Activated CD8-positive, alpha-beta T cell treated with anti-CD3 and anti-CD28 coated beads for 36 hours (primary cell): ENCODE measurements around the gene SETD9. TPM values are rescaled to one million over a fixed set of nuclear protein-coding genes. Genes with fewer than 3 reads are reported as not detected.

ENCODE experiments used
- ATAC-seq: fragments of 200-7000 bp; cut with Tn5 transposase; one replicate; pipeline ENCODE4 v1.10.0; 2021; ENCODE audit warnings: mild to moderate bottlenecking, moderate library complexity
- CTCF ChIA-PET: fragments of 350-600 bp; sonication (Branson Sonifier 250); formaldehyde crosslinking; loops from one replicate; lab custom pipeline; 2021; ENCODE audit warnings: antibody characterized with exemption; lab: Charles Lee
- POLR2A ChIA-PET: fragments of 350-600 bp; sonication (Branson Sonifier 250); formaldehyde crosslinking; loops from one replicate; lab custom pipeline; 2021; ENCODE audit warnings: antibody characterized with exemption; lab: Charles Lee
- DNase-seq: peaks from one replicate; pipeline ENCODE4 v3.0.0-alpha.2; 2020
- H3K27ac Mint-ChIP-seq: one replicate; pipeline ENCODE4 v1.8.0; 2021; ENCODE audit warnings: mild to moderate bottlenecking, mixed read lengths
- H3K27me3 Mint-ChIP-seq: one replicate; pipeline ENCODE4 v1.8.0; 2021; ENCODE audit warnings: mixed read lengths
- H3K36me3 Mint-ChIP-seq: one replicate; pipeline ENCODE4 v1.8.0; 2021; ENCODE audit warnings: low read depth, mixed read lengths
- H3K4me1 Mint-ChIP-seq: one replicate; pipeline ENCODE4 v1.8.0; 2021; ENCODE audit warnings: low read depth, mixed read lengths
- H3K4me3 Mint-ChIP-seq: one replicate; pipeline ENCODE4 v1.8.0; 2021; ENCODE audit warnings: mild to moderate bottlenecking, moderate library complexity, mixed read lengths
- H3K9me3 Mint-ChIP-seq: one replicate; pipeline ENCODE4 v1.8.0; 2021; ENCODE audit warnings: mixed read lengths
- intact Hi-C: fragments of 100-400 bp; cut with micrococcal nuclease; formaldehyde crosslinking; loops from one replicate; pipeline ENCODE4 v1.10.0; 2022
- total RNA-seq, 2 experiments: library from RNA; stranded (reverse); gene quantifications; one replicate each; pipeline ENCODE4 v1.2.3, GENCODE V29; 2021
- TF ChIP-seq, protein P1 (sequence below): fragments of 200-600 bp; IDR thresholded peaks from one replicate; pipeline ENCODE4 v1.8.0; 2022; ENCODE audit warnings: antibody characterized with exemption, mild to moderate bottlenecking

SETD9 gene, protein sequence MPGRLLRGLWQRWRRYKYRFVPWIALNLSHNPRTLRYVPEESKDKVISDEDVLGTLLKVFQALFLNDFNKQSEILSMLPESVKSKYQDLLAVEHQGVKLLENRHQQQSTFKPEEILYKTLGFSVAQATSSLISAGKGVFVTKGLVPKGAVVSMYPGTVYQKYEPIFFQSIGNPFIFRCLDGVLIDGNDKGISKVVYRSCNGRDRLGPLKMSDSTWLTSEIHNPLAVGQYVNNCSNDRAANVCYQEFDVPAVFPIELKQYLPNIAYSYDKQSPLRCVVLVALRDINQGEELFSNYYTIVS
- total RNA-seq: 1 to 10 TPM; 8.1 to 9.3 TPM

GRCh38 chr5:56909294-56910209 is at the start of gene SETD9:
SETD9 (plus strand) TSS chr5:56909596; CDS start chr5:56909646, 50 bp downstream.
- Mint-ChIP-seq H3K9me3 (no peaks in the 10 kb centered on the region), H3K36me3 (peaks cover 5% of the 10 kb centered on the region), H3K4me3 (peak within 1 kb of the TSS; percentile 82), H3K4me1 (peaks cover 19% of the 10 kb centered on the region), H3K27ac (peak within 1 kb of the TSS; percentile 97), H3K27me3 (peaks cover 3% of the 10 kb centered on the region)
- TF ChIP-seq, protein P1, sequence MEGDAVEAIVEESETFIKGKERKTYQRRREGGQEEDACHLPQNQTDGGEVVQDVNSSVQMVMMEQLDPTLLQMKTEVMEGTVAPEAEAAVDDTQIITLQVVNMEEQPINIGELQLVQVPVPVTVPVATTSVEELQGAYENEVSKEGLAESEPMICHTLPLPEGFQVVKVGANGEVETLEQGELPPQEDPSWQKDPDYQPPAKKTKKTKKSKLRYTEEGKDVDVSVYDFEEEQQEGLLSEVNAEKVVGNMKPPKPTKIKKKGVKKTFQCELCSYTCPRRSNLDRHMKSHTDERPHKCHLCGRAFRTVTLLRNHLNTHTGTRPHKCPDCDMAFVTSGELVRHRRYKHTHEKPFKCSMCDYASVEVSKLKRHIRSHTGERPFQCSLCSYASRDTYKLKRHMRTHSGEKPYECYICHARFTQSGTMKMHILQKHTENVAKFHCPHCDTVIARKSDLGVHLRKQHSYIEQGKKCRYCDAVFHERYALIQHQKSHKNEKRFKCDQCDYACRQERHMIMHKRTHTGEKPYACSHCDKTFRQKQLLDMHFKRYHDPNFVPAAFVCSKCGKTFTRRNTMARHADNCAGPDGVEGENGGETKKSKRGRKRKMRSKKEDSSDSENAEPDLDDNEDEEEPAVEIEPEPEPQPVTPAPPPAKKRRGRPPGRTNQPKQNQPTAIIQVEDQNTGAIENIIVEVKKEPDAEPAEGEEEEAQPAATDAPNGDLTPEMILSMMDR: no peak
- CTCF ChIA-PET: interaction anchor here (0.6 to 2.3 kb wide), 6 partner anchors 9 to 567 kb away, joined by 3 to 13 read pairs (median 4); no protein-coding TSS in a partner anchor
- DNase-seq: peak; percentile 97
- intact Hi-C loops: no loop called here
- ATAC-seq: peak; percentile 93
- POLR2A ChIA-PET: interaction anchor here (0.6 to 2.1 kb wide), 5 partner anchors 9 to 264 kb away, joined by 3 to 8 read pairs (median 4); no protein-coding TSS in a partner anchor

GRCh38 chr5:56861893-56862485 is 47.4 kb upstream of the SETD9 start:
- DNase-seq (no peak), ATAC-seq (no peak)
- H3K36me3 Mint-ChIP-seq: peaks cover 27% of the 10 kb centered on the region
- TF ChIP-seq, protein P1: no peak
- H3K27me3 Mint-ChIP-seq: no peaks in the 10 kb centered on the region
- ChIA-PET CTCF (interaction anchor here (0.7 to 1.4 kb wide), 3 partner anchors 21 to 591 kb away, joined by 3 to 4 read pairs (median 4); no protein-coding TSS in a partner anchor), POLR2A (no interaction called here)
- H3K4me1 Mint-ChIP-seq: peaks cover 8% of the 10 kb centered on the region
- H3K4me3 Mint-ChIP-seq: no peak overlapping the region
- intact Hi-C loops: no loop called here
- no peaks in the 10 kb centered on the region for H3K9me3 Mint-ChIP-seq
- H3K27ac Mint-ChIP-seq: no peak overlapping the region

- TF ChIP-seq, protein P1: no peak
- Mint-ChIP-seq H3K36me3 (peaks cover 27% of the 10 kb centered on the region), H3K4me1 (peaks cover 8% of the 10 kb centered on the region), H3K4me3 (no peak overlapping the region), H3K27me3 (no peaks in the 10 kb centered on the region), H3K9me3 (no peaks in the 10 kb centered on the region), H3K27ac (no peak overlapping the region)
- no peak for DNase-seq
- POLR2A ChIA-PET: no interaction called here
- CTCF ChIA-PET: no interaction called here
- intact Hi-C loops: no loop called here
- peak; percentile 20 for ATAC-seq
Observed at GRCh38 chr5:56862909-56863308, 46.5 kb upstream of the SETD9 start.

DNA sequence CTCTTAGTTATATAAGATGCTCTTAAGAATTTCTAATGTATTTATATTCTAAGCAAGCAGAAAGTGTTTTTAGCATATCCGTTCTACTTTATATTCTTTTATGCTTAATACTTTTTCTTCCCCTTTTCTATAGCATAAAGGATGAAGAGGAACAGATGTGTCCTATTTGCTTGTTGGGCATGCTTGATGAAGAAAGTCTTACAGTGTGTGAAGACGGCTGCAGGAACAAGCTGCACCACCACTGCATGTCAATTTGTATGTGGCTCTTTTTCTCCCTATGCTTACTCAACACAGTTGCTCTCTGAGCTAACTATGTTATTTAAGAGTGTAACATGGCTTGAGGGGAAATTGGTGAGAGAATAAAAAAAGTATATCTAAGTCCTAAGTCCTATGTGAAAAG is 37.6 kb upstream of the SETD9 start:
- Mint-ChIP-seq H3K4me1 (peaks cover 5% of the 10 kb centered on the region), H3K36me3 (peaks cover 29% of the 10 kb centered on the region), H3K9me3 (no peaks in the 10 kb centered on the region), H3K27ac (no peak overlapping the region), H3K27me3 (no peaks in the 10 kb centered on the region), H3K4me3 (no peak overlapping the region)
- intact Hi-C loops: no loop called here
- DNase-seq (no peak), ATAC-seq (no peak)
- ChIA-PET POLR2A (no interaction called here), CTCF (no interaction called here)
- TF ChIP-seq, protein P1: no peak
